Stimulated activated CD8-positive, alpha-beta memory T cell treated with anti-CD3 and anti-CD28 coated beads, Interleukin-12 subunit alpha, Interleukin-12 subunit beta, amount 100 ng/mL, for 24 hours (primary cell): ENCODE data around the gene LTF.
"Not testable (repeated sequence)": the region's sequence is repeated elsewhere in the genome, so short reads cannot be mapped to it uniquely, and the experiment has no call there.

Experiments
- DNase-seq: peaks from one replicate; pipeline ENCODE4 v3.0.0-alpha.2; 2020; ENCODE audit errors: extremely low read depth

Gene LTF

DNA sequence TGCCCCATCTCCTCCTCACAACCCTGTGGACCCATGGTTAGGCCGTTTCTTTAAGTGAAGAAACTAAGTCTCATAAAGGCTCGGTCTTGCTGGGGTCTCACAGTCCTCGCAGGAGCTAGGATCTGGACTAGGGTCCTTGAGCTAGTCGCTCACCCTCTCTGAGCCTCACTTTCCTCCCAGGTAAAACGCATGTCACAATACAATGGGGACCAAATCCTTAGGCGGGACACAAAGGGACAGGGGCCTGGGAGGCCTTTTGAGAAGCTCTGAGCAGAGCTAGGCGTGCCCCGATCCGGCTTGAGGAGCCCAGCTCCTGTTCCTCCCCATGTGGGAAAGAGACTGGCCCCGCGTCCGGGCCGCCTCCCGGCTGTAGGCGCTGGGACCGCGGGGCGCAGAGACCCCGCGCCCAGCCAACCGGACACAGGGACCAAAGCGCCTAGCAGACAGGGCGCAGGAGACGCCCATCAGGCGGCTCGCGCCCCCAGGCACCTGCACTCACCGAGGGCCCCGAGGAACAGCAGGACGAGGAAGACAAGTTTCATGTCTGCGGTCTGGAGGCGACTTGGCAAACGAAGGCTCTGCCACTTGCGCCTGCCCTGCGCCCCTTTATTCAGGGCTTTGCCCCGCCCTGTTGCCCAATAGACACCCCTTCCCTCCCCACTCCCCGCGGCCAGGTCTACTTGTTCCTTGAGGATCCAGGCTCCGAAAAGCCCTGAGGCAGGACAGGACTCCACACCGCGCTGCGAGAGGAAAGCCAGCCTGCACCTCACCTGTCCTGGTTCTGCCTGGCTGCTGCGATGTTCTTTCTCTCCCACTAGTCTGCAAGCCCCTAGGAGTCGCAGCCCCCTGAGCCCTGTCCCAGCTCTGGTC, at the start of gene LTF:
TSS of gene LTF (minus strand) at position 580 of the 870 bp plus-strand sequence. CDS start at position 542, 38 bp downstream.
- DNase-seq = no peak

DNA sequence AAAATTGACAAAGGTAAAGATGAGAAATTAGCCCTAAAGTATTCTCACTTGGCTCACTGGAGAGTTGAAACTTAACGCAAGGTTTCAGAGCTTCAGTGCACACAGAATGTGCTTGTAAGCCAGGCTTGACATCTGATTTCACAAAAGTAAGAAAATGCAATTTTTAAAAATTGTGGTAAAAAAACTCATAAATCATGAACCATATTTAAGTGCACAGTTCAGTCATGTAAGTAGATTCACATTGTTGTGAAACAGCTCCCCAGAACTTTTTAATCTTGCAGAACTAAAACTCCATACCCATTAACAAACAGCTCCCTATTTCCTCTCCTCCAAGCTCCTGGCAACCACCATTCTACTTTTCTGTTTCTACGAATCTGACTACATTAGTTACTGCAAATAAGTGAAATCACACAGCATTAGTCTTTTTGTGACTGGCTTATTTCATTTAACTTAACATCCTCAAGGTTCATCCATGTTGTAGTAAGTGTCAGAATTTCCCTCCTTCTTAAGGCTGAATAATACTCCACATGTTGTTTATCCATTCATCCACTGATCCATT, 47.6 kb upstream of the LTF start:
- no peak for DNase-seq

DNA sequence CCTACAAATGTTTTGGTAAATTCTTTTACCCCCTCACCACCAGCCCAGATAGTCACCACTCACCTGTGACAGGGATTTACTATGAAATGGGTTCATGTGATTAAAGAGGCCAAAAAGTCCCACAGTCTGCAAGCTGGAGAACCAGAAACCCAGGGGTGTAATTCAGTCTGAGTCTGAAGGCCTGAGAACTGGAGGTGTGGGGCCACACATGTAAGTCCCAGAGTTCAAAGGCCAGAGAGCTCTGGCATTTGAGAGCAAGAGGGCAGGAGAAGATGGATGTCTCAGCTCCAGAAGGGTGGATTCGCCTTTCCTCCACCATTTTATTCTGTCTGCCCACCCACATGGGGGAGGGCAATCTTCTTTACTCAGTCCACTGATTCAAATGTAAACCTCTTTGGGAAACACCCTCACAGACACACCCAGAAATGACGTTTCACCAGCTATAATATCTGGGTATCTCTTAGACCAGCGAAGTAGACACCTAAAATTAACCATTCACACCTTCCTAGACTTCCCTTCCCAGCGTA, 45.0 kb upstream of the LTF start:
- no peak for DNase-seq

DNA sequence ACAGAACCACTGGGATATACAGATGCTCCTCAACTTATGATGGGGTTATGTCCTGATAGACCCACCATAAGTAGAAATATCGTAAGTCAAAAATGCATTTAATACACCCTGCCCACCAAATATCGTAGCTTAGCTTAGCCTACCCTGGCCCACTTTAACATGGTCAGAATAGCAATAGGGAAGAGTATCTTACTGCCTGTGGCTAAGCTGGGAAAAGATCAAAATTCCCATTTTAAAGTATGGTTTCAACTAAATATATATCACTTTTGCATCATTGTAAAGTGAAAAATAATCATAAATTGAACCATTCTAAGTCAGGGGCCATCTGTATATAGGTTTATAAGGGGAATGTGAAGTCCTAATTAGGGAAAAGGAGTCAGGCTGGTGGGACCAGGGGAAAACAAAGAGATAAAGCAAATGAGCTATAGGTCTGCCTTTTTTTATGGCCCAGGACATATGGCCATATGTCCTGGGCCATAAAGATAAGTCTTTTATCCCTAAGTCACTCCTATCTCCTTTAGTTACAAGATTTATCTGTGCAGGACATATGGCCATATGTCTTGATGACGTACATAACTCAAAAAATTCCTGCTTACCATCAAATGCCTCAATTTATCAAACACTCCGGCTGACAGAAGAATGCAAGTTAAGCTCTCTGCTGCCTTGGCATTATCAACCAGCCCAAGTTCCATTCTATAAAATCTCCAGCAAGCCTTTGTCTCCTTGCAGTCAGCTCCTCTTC, 44.3 kb upstream of the LTF start:
- no peak for DNase-seq

DNA sequence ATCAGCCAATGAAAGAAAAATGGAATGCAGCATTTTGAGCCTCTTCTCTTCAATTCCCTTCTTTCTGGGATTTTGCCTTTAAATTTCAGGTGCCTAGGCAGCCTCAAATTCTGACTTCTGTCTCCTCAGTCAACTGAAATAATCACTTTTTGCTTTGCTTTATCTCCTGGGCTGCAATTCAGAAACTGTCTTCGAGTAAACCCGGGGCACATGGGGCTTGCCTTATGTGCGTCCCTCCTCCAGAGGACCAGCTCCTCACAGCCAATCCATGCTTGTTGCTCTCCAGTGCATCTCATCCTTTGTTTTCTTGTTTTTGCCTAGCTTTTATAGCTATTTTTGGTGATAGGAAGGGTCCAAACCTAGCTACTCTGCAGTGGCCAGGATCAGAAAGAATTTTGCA, 41.8 kb upstream of the LTF start:
- DNase-seq = no peak

DNA sequence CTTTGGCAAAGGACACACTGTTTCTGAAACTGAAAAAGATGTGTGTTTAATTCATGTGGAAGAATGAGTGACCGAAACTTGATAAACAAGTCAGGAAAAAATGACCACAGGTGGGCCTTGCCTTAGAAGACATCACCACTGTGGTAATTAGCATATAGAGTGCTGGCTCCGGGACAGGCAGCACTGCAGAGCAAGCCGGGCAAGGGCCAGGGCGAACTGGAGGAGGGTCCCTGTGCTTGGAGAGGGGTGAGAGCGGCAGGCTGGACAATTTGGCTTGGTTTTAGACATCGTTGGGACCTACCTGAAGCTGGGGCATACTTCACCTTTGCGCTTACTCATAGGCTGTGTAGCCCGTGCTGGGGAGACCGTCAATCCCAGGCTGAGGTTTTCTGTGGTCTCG, 41.2 kb upstream of the LTF start:
- no peak for DNase-seq

DNA sequence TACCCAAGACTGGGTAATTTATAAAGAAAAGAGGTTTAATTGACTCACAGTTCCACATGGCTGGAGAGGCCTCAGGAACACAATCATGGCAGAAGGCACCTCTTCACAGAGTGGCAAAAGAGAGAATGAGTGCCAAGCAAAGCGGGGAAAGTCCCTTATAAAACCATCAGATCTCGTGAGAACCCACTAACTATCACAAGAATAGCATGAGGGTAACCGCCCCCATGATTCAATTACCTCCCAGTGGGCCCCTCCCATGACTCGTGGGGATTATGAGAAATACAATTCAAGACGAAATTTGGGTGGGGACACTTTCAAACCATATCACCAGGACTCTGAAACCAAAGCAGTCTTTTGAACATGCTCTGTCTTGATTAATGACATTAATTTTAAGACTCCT, 40.1 kb upstream of the LTF start:
- peak; percentile 8 for DNase-seq

DNA sequence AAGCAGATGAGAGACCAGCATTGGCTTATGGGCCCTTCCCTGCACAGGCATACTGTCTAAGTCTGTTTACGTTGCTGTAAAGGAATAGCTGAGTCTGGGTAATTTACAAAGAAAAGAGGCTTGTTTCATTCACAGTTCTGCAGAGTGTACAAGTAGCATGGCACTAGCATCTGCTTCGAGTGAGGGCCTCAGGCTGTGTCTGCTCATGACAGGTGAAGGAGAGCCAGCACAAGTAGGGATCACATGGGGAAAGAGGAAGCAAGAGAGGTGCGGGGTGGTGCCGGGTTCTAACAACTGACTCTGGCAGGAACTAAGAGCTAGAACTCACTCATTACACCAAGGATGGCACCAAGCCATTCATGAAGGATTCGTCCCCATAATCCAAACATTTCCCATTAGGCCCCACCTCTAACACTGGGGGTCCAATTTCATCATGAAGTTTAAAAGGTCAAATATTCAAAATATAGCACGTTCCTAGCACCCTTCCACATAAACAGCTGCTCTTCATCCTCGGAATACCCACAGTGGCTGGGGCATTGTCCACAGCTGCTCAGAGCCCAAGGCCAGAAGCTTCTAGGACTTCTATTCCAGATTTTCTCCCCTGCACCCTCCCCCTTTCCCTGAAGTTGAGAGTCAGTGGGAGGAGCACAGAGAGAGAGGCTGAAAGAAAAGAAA, 38.6 kb upstream of the LTF start:
- DNase-seq = no peak

DNA sequence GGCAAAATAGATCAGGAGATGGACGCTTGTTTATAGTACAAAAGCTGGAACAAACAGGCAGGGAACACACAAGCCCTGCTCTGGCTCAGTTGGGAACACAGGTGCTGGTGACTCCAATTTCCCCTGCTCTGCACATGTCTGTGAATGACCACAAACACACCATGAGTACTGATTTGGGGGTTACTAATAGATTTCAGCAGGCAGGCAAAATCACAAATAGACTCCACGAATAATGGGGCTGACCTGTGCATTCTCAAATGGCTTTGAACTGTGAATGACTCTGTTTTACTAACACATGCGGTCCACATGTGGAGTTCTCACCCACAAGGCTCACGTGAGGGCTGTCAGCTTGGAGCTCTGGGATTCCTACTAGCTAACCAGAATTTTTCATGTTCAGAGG, 37.0 kb upstream of the LTF start:
- DNase-seq = no peak

DNA sequence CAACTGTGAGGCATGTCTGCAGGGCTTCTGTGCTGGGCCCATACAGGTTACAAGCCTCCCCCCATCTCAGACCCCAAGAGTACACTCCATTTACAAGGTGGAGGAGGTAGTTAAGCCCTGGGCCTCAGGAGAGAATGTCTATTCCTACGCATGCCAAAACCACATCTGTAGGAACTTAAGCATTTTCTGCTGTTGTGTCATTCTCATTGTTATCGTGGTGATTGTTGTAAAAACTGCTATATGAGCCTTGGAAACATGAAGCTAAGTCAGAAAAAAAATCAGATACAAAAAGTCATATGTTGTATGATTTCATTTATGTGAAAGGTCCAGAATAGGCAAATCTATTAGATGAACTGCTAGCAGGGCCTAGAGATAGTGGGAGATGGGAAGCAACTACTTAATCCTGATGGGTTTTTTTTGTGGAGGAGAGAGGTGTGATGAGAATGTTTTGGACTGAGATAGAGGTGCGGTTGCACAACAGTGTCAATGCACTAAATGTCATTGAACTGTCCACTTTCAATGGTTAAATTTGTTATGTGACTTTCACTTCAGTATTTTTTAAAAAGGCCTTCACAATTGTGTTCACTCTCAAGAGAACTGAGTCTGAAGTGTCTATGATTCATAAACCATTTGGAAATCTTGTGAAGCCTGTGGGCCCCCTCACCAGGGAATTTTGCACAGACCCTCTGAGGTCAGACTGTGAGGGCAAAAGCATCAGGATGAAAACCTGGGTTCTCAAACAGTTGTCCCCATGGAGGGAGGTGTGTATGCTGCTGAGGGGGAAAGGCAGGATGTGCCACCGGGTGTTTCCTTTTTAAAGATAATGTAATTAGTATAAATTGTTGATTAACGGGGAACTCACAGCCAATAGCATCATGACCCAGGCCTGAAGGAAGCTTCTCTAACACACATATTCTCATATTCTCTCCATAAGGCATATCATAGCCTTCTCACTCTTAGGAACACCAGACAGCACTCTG, 36.2 kb upstream of the LTF start:
- DNase-seq = no peak

DNA sequence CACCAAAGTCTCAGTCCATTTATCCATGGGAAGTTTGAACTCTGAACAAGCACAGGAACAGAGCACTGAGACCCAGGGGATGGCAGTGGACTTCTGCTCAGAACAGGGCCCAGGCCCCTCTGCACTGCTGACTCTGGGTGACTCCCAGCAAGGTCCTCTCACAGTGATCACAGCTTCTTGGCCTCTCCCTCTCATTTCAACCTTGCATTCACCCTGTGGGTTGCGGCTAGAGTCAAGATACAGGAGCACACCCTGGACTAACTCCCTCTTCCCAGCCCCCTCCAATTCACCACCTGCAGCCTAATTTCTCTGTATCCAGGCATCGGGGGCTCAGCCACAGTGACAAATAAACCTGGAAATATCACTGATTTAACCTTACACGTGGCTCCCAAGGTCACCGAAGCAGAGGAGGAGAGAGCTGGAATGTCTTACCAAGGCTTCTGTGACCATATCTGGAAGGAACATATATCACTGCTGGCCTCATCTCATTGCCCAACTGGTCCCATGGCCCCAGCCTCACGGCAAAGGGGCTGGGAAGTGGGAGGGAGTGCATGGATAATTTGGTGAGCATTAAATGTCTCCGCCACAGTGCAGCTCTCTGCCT, 34.3 kb upstream of the LTF start:
- no peak for DNase-seq

DNA sequence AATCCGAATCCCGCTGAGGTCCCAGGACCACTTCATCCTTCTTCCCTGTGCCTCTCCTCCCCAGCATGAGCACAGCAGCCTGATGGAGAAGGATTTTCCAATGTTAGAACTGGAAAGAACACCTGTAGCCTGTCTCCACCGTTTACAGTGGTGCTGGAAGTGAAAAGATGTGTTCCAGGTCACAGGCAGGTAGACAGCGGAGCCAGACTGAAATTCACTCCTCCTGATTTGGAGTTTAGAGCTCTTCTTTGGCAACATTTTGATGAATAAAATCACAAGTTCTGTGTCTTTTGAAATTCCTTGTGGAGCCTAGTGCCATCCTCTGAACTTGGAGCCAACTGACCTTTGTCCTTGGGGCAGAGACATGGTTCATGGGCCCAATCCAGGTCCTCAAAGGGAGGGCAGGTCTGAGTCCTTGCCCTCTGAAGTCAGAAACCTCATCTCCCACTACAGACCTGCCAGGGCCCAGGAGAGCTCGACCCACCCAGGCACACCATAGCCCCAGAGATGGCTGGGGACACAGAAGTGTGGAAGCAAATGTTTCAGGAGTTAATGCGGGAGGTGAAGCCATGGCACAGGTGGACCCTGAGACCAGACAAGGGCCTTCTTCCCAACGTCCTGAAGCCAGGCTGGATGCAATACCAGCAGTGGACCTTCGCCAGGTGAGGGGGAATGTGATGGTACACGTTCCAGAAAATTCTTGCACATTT, 33.0 kb upstream of the LTF start, which contains the start of gene RTP3:
TSS of gene RTP3 (plus strand) at position 421 of the 710 bp plus-strand sequence. CDS start at position 508, 87 bp downstream.
- DNase-seq = no peak

DNA sequence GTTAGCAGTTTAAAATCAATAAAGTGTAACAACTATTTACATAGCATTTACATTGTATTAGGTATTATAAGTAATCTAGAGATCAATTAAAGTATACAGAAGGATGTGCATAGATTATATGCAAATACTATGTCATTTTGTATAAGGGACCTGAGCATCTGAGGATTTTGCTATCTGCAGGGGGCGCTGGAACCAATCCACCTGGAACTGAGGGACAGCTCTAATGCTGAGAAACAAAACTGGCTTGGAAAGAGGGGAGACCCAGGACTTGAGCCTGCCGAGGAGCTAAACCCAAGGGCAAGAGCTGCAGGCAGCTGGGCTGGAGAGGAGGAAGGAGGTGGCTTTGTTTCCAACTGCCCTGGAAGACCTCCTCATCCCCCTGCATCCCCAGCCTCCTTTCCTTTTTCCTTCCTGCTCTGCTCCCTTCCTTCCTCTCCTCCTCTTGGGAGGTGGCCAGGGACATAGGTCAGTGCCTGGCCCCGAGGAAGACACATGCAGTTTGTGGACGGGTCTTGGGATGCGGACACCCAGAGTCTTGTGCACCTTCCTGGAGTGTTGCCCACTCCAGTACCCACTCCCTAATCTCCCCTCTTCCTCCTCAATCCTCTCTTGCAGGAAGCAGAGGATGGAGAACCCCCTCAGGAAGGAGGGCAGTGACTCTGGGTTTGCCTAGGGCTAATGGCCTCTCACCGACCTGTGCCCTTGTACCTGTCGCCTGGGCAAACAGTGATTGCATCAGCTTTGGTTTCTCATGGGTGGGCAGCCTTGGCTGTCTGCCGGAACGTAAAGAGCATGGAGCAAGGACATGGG, 32.2 kb upstream of the LTF start:
- DNase-seq = no peak

DNA sequence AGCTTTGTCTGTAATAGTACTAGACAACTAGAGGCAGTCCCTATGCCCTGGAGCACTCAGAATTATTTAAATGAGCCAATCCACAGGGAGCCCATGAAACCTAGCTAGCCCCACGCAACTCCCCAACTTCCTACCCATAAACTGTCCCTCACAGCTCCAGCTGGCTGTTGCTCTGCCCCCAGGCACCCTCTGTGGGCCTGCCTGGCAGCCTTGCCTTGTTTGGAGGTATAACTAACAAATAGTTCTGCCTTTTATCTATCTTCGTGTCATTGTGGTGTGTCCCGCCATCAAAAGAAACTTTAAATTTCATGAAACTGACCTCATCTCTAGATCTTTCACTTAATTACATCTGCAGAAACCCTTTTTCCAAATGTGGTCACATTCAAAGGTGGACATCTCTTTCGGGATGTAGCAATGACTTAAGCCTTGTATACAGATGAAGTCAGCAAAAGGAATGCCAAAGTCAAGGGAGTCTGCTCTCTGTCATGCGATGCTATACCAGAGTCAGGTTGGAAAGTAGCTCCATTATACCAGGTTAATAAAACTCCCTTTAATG, 31.3 kb upstream of the LTF start:
- DNase-seq = no peak

DNA sequence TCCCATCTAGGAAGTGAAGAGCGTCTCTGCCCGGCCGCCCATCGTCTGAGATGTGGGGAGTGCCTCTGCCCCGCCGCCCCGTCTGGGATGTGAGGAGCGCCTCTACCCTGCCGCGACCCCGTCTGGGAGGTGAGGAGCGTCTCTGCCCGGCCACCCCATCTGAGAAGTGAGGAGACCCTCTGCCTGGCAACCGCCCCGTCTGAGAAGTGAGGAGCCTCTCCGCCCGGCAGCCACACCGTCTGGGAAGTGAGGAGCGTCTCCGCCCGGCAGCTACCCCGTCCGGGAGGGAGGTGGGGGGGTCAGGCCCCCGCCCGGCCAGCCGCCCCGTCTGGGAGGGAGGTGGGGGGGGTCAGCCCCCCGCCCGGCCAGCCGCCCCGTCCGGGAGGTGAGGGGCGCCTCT, 29.8 kb upstream of the LTF start:
- not testable (repeated sequence) for DNase-seq

DNA sequence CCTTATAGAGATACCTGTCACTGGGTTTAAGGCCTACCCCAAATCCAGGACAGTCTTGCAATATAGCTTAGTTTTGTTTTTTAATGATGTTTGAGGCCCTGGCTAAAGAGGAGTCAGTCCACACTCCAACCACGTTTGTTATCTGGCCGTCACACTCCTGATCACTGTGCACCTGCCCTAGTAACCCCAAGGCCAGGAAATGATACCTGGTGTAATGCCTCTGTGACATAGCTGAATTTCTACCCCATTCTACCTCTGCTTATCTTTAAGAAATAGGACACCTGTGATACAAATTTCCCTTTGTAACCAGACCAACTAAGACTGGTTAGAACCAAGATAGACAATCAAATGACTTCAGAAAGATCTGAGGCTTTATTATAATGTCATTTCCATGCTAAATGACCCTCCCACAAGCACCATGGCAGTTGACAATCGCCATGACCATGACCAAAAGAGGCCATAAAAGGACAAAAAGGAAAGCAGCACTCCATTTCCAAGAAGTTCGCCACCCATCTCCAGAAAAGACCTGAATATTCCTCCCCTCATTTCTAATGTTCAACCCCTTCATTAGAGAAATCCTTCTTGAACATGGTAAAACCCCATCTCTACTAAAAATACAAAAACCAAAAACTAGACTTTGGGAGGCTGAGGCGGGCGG, 28.3 kb upstream of the LTF start:
- no peak for DNase-seq

DNA sequence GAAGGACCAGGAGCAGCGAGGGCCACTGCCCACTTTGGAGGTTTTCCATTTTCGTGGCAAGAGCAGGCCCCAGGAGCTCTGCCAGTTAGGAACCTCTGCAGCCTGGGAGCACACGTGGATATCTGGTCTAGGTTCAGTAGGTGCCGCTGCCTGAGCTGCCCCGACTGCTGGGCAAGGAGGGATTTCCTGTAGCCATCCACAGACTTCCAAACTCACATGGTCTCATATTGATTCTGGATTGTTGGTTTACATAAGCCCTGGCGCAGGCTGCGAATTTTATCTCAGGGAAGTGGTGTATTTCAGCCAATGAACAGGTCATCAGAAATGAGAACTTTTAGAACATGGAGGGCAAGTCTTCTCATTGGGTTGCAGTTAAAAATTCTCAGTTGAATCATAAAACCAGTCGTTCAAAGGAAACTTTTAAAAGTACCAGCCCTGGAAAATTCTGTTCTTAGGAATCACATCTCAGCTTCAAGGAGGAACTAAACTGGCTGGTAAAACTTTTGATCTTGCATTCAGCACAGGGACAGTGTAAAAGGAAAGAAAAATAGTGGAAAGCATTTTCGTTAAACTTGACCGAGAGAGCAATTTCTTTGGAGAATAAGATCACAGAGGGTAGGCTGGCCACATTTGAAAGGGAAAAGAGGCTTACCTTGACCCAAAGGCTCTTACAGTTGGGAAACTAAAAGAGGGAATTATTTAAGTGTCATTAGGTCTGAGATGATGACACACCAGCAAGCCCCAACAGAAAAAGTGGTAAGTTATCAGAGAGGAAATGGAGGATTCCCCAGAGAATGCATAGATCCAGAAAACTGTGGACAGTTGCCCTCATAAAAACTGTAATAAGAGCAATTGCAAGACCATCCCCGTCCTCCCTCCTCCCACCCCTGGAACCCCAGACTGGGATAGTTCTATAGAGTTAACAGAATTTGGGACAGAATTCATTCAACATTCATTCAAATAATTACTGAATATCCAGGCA, 26.7 kb upstream of the LTF start:
- DNase-seq = no peak
